OCI-LY3 (cell line): Measurements from ENCODE around the gene HINT3.
A peak's percentile ranks its signal among the peaks of the same experiment; 100 is the strongest.
"Not testable (repeated sequence)": the region's sequence is repeated elsewhere in the genome, so short reads cannot be mapped to it uniquely, and the experiment has no call there.

ENCODE experiments used
- H2AFZ ChIP-seq: fragments of 200-600, 300-600 bp; shearing (Covaris generic); 2 replicates; pipeline ENCODE4 v1.6.0; 2014; ENCODE audit warnings: antibody characterized with exemption, low read depth, low read length
- H3K27ac ChIP-seq: fragments of 200-600, 300-600 bp; sonication (generic); 2 replicates; pipeline ENCODE4 v1.5.1; 2014; ENCODE audit warnings: mild to moderate bottlenecking, low read length, moderate library complexity, mixed read lengths
- H3K27me3 ChIP-seq: fragments of 200-600, 300-600 bp; sonication (generic); 2 replicates; pipeline ENCODE4 v1.6.1; 2014; ENCODE audit warnings: low read depth, low read length, mixed read lengths
- H3K36me3 ChIP-seq: fragments of 200-600, 300-600 bp; sonication (generic); replicated peaks from 2 replicates; pipeline ENCODE3; 2014; ENCODE audit warnings: low read depth, low read length, mixed read lengths
- H3K4me1 ChIP-seq: fragments of 300-600, 200-600 bp; sonication (generic); 2 replicates; pipeline ENCODE4 v1.6.1; 2014; ENCODE audit warnings: low read length, mixed read lengths
- H3K4me2 ChIP-seq: fragments of 200-600, 300-600 bp; sonication (generic); 2 replicates; pipeline ENCODE4 v1.6.1; 2014; ENCODE audit warnings: low read length, mixed read lengths
- H3K4me3 ChIP-seq: fragments of 300-600, 200-600 bp; sonication (generic); 2 replicates; pipeline ENCODE4 v1.5.1; 2014; ENCODE audit warnings: antibody characterized with exemption, mild to moderate bottlenecking, low read length, moderate library complexity
- H3K79me2 ChIP-seq: fragments of 300-600, 200-600 bp; shearing (Covaris generic); 2 replicates; pipeline ENCODE4 v1.6.1; 2014; ENCODE audit warnings: mild to moderate bottlenecking, low read length, mixed read lengths
- H3K9ac ChIP-seq: fragments of 300-600, 200-600 bp; shearing (Covaris generic); 2 replicates; pipeline ENCODE4 v1.6.0; 2014; ENCODE audit warnings: mild to moderate bottlenecking, low read length, moderate library complexity
- H3K9me3 ChIP-seq: fragments of 200-600, 300-600 bp; shearing (Covaris generic); 2 replicates; pipeline ENCODE4 v1.6.1; 2014; ENCODE audit warnings: low read length, mixed read lengths; ENCODE audit not compliant: insufficient read depth
- H4K20me1 ChIP-seq: fragments of 200-600, 300-600 bp; sonication (generic); 2 replicates; pipeline ENCODE4 v1.6.1; 2016; ENCODE audit warnings: low read length, mixed read lengths; ENCODE audit not compliant: insufficient read depth
- CTCF ChIP-seq: fragments of 200-600, 300-600 bp; sonication (generic); IDR thresholded peaks from 2 replicates; pipeline ENCODE4 v1.5.1; 2014; ENCODE audit warnings: antibody characterized with exemption, low read length, low read depth
- EZH2phosphoT487 ChIP-seq: fragments of 200-600 bp; shearing (Covaris generic); IDR thresholded peaks from 2 replicates; pipeline ENCODE4 v1.6.1; 2018; ENCODE audit warnings: antibody characterized with exemption, mixed run types, low read depth

Gene HINT3

GRCh38 chr6:125970760-125971159 is 14.2 kb downstream of the HINT3 start:
- Histone ChIP-seq H3K27ac (no peak overlapping the region), H4K20me1 (no peaks in the 10 kb centered on the region), H3K27me3 (no peaks in the 10 kb centered on the region), H3K9me3 (no peaks in the 10 kb centered on the region), H3K4me3 (no peak overlapping the region), H3K4me1 (peaks cover 3% of the 10 kb centered on the region; the same call in 1 of the 2 replicates), H3K9ac (no peak overlapping the region), H2AFZ (no peak overlapping the region), H3K4me2 (no peak overlapping the region), H3K36me3 (no peaks in the 10 kb centered on the region), H3K79me2 (no peaks in the 10 kb centered on the region)
- TF ChIP-seq EZH2phosphoT487 (no peak), CTCF (no peak)

GRCh38 chr6:125972478-125972877 is 15.9 kb downstream of the HINT3 start:
- H2AFZ ChIP-seq, H4K20me1 ChIP-seq, H3K36me3 ChIP-seq, H3K27ac ChIP-seq, H3K27me3 ChIP-seq, H3K4me2 ChIP-seq, H3K9me3 ChIP-seq, H3K4me3 ChIP-seq, H3K4me1 ChIP-seq, H3K9ac ChIP-seq, H3K79me2 ChIP-seq: not testable (repeated sequence)

- Histone ChIP-seq H3K27ac (no peak overlapping the region), H3K9me3 (no peaks in the 10 kb centered on the region), H4K20me1 (no peaks in the 10 kb centered on the region), H3K36me3 (no peaks in the 10 kb centered on the region), H3K4me3 (peak overlapping the region; percentile 56), H3K27me3 (no peaks in the 10 kb centered on the region), H3K79me2 (no peaks in the 10 kb centered on the region), H3K4me2 (peak overlapping the region; percentile 62), H2AFZ (no peak overlapping the region), H3K9ac (no peak overlapping the region), H3K4me1 (peaks cover 3% of the 10 kb centered on the region; the same call in 1 of the 2 replicates)
- TF ChIP-seq EZH2phosphoT487 (no peak), CTCF (peak; percentile 58)
Observed at GRCh38 chr6:125974214-125974866, 17.8 kb downstream of the HINT3 start.

- no peak overlapping the region for H3K9ac ChIP-seq
- H3K79me2 ChIP-seq = no peaks in the 10 kb centered on the region
- H3K27me3 ChIP-seq = no peaks in the 10 kb centered on the region
- no peak overlapping the region for H3K27ac ChIP-seq
- H3K4me3 ChIP-seq = no peak overlapping the region
- H3K36me3 ChIP-seq = no peaks in the 10 kb centered on the region
- no peaks in the 10 kb centered on the region for H4K20me1 ChIP-seq
- no peak overlapping the region for H2AFZ ChIP-seq
- no peak overlapping the region for H3K4me2 ChIP-seq
- no peaks in the 10 kb centered on the region for H3K9me3 ChIP-seq
- peaks cover 3% of the 10 kb centered on the region; the same call in 1 of the 2 replicates for H3K4me1 ChIP-seq
- no peak for TF ChIP-seq EZH2phosphoT487
- no peak for TF ChIP-seq CTCF
Observed at GRCh38 chr6:125979101-125979500, 22.5 kb downstream of the HINT3 start.
